NT2/D1 (cell line): ENCODE data around the gene OPA3.

Experiments used
- SUZ12 ChIP-seq: IDR thresholded peaks from 2 replicates; pipeline ENCODE4 v1.6.1; 2011; ENCODE audit not compliant: insufficient read length, insufficient read depth; ENCODE audit errors: extremely low read depth
- YY1 ChIP-seq: IDR thresholded peaks from 2 replicates; pipeline ENCODE4 v1.6.1; 2011; ENCODE audit not compliant: insufficient read length, insufficient read depth
- ZNF274 ChIP-seq: IDR thresholded peaks from 2 replicates; pipeline ENCODE4 v1.6.1; 2011; ENCODE audit warnings: mild to moderate bottlenecking, low read depth, low read length

DNA sequence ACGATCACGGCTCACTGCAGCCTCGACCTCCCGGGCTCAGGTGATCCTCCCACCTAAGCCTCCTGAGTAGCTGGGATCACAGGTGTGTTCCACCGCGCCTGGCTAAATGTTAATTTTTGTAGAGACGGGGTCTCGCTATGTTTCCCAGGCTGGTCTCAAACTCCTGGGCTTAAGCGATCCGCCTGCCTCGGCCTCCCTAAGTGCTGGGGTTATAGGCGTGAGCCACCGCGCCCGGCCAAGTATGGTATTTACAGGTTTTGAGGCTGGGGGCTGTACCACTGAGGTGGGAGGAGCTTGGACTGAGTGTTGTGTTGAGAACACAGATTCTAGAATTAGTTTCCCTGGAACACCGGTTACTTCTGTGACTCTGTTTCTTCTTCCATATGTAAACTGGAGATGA is 86.8 kb downstream of the OPA3 start:
- no peak for TF ChIP-seq ZNF274
- no peak for TF ChIP-seq YY1
- no peak for TF ChIP-seq SUZ12
